SU-DHL-6 (cell line): ENCODE measurements around the gene GPR143.

Experiments
- EZH2phosphoT487 ChIP-seq: fragments of 200-600 bp; sonication (generic), shearing (Covaris generic); conservative IDR thresholded peaks from 2 replicates; pipeline ENCODE4 v1.6.1; 2018; ENCODE audit warnings: mild to moderate bottlenecking, antibody characterized with exemption, low read length, moderate library complexity, mixed read lengths
- TF ChIP-seq, protein P1 (sequence below): fragments of 200-600 bp; sonication (generic); IDR thresholded peaks from one replicate; pipeline ENCODE4 v1.5.1; 2017; ENCODE audit warnings: antibody characterized with exemption, mild to moderate bottlenecking, low read length, moderate library complexity; ENCODE audit not compliant: insufficient read depth, poor library complexity, severe bottlenecking

DNA sequence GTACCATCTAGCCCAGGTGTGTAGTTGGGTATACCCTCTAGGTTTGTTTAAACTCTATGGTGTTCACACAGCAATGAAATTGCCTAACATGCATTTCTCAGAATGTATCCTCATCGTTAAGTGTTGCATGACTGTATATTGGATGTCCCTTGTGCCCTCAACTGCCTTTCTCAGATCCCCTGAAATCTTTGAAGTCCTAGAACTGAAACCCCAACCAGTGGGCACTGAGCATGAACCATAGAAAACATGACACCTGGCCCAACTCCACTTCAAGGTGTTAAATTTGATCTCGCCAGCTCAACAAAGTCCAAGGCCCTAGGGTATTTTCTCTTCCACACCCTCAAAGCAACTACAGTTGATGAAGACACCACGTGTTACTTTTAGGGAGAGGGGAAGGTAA lies 35.6 kb downstream of the GPR143 start:
- TF ChIP-seq, protein P1, sequence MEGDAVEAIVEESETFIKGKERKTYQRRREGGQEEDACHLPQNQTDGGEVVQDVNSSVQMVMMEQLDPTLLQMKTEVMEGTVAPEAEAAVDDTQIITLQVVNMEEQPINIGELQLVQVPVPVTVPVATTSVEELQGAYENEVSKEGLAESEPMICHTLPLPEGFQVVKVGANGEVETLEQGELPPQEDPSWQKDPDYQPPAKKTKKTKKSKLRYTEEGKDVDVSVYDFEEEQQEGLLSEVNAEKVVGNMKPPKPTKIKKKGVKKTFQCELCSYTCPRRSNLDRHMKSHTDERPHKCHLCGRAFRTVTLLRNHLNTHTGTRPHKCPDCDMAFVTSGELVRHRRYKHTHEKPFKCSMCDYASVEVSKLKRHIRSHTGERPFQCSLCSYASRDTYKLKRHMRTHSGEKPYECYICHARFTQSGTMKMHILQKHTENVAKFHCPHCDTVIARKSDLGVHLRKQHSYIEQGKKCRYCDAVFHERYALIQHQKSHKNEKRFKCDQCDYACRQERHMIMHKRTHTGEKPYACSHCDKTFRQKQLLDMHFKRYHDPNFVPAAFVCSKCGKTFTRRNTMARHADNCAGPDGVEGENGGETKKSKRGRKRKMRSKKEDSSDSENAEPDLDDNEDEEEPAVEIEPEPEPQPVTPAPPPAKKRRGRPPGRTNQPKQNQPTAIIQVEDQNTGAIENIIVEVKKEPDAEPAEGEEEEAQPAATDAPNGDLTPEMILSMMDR: no peak
- no peak for TF ChIP-seq EZH2phosphoT487
